Hepatocyte (in vitro differentiated cells): ENCODE measurements around the gene PLD1. TPM values are rescaled to one million over a fixed set of nuclear protein-coding genes. Genes with fewer than 3 reads are reported as not detected.
A peak's percentile ranks its signal among the peaks of the same experiment; 100 is the strongest.

Experiments
- DNase-seq: peaks from one replicate; pipeline ENCODE4 v3.0.0-alpha.2; 2016; ENCODE audit warnings: low spot score
- H2AFZ ChIP-seq: fragments of 200-600 bp; sonication (generic); 2 replicates; pipeline ENCODE4 v1.6.0; 2016; ENCODE audit warnings: antibody characterized with exemption, mild to moderate bottlenecking
- H3K27ac ChIP-seq: fragments of 200-600 bp; sonication (generic); 2 replicates; pipeline ENCODE4 v1.5.1; 2016; ENCODE audit warnings: mild to moderate bottlenecking
- H3K27me3 ChIP-seq: fragments of 200-600 bp; sonication (generic); 2 replicates; pipeline ENCODE4 v1.6.1; 2016
- H3K36me3 ChIP-seq: fragments of 200-600 bp; sonication (generic); replicated peaks from 2 replicates; pipeline ENCODE4 v1.5.1; 2016; ENCODE audit warnings: low read depth; ENCODE audit not compliant: insufficient read depth
- H3K4me1 ChIP-seq: fragments of 200-600 bp; sonication (generic); 2 replicates; pipeline ENCODE4 v1.5.1; 2016; ENCODE audit warnings: mild to moderate bottlenecking, moderate library complexity; ENCODE audit not compliant: insufficient read depth
- H3K4me2 ChIP-seq: fragments of 200-600 bp; sonication (generic); 2 replicates; pipeline ENCODE4 v1.6.0; 2016
- H3K4me3 ChIP-seq: fragments of 200-600 bp; sonication (generic); 2 replicates; pipeline ENCODE4 v1.5.1; 2016; ENCODE audit warnings: mild to moderate bottlenecking
- H3K79me2 ChIP-seq: fragments of 200-600 bp; sonication (generic); 2 replicates; pipeline ENCODE4 v1.6.0; 2017; ENCODE audit warnings: mild to moderate bottlenecking
- H3K9me2 ChIP-seq: fragments of 200-600 bp; sonication (generic); replicated peaks from 2 replicates; pipeline ENCODE4 v1.6.0; 2017; ENCODE audit warnings: mild to moderate bottlenecking; ENCODE audit not compliant: insufficient read depth
- H3K9me3 ChIP-seq: fragments of 200-600 bp; sonication (generic); 2 replicates; pipeline ENCODE4 v1.5.1; 2016; ENCODE audit warnings: low read depth, mild to moderate bottlenecking
- H4K20me1 ChIP-seq: fragments of 200-600 bp; sonication (generic); 2 replicates; pipeline ENCODE4 v1.6.0; 2016; ENCODE audit warnings: mild to moderate bottlenecking; ENCODE audit not compliant: insufficient read depth, poor library complexity, severe bottlenecking
- EZH2 ChIP-seq: fragments of 200-600 bp; sonication (generic); IDR thresholded peaks from 2 replicates; pipeline ENCODE4 v1.6.1; 2016; ENCODE audit warnings: antibody characterized with exemption, mild to moderate bottlenecking, borderline replicate concordance
- EZH2phosphoT487 ChIP-seq: fragments of 200-600 bp; sonication (generic); IDR thresholded peaks from one replicate; pipeline ENCODE4 v1.6.1; 2018; ENCODE audit warnings: antibody characterized with exemption, mild to moderate bottlenecking, low read depth, moderate library complexity; ENCODE audit not compliant: unreplicated experiment, severe bottlenecking
- WGBS: methylation state at CpG from one replicate; pipeline ENCODE4 v1.1.6; 2016; ENCODE audit warnings: low lambda C conversion rate; ENCODE audit errors: missing lambda C conversion rate; 5-methylcytosine and 5-hydroxymethylcytosine counted together
- polyA plus RNA-seq: library from polyadenylated mRNA; unstranded; fragments of >200 nt; fragmentation: Nextera tagmentation; extraction: Ambion mirVana; gene quantifications from 2 replicates; pipeline ENCODE4 v1.2.1, GENCODE V29; 2016
- total RNA-seq: library from RNA; depleted of rRNA; stranded (reverse); fragments of >200 nt; gene quantifications from 2 replicates; pipeline ENCODE4 v1.2.3, GENCODE V29; 2014
- TF ChIP-seq, protein P1 (sequence below): fragments of 200-600 bp; sonication (generic); IDR thresholded peaks from 2 replicates; pipeline ENCODE4 v1.5.1; 2016; ENCODE audit warnings: antibody characterized with exemption, mild to moderate bottlenecking; ENCODE audit not compliant: poor library complexity

Gene PLD1
- total and polyA plus RNA-seq, 2 experiments from 2014 or later = 29.4 to 71.1 TPM

DNA sequence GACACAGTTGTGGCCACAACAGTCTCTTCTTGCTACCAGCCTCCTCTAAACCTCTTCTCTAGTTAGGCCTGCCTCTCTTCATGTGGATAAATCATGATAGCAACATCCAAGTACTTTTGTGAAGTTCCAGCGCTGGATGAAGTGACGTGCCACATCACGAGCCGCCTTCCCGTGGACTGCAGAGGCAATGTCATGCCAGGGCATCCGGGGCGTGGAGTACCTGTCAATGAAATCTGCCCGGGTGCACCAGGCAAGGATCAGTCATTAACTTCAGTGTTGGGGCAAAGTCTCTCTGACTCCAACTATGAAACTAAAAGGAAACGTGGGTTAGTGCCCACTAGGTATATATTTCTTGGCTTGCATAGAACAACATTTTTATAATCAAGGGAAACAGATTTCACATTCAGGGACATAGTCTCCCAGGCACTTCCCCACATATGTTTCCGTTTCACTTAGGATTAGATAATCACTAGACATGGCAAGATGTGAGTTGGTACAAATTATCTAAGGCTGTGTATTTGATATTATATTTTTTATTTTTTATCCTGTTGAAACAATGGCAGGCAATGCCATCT, 133.6 kb downstream of the PLD1 start:
- TF ChIP-seq, protein P1, sequence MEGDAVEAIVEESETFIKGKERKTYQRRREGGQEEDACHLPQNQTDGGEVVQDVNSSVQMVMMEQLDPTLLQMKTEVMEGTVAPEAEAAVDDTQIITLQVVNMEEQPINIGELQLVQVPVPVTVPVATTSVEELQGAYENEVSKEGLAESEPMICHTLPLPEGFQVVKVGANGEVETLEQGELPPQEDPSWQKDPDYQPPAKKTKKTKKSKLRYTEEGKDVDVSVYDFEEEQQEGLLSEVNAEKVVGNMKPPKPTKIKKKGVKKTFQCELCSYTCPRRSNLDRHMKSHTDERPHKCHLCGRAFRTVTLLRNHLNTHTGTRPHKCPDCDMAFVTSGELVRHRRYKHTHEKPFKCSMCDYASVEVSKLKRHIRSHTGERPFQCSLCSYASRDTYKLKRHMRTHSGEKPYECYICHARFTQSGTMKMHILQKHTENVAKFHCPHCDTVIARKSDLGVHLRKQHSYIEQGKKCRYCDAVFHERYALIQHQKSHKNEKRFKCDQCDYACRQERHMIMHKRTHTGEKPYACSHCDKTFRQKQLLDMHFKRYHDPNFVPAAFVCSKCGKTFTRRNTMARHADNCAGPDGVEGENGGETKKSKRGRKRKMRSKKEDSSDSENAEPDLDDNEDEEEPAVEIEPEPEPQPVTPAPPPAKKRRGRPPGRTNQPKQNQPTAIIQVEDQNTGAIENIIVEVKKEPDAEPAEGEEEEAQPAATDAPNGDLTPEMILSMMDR = no peak
- TF ChIP-seq EZH2 (no peak), EZH2phosphoT487 (no peak)
- peak; percentile 10 for DNase-seq
- H3K9me3 ChIP-seq = no peaks in the 10 kb centered on the region
- H4K20me1 ChIP-seq = no peaks in the 10 kb centered on the region
- 90% methylated on average over 10 of the region's 10 CpGs for WGBS
- no peaks in the 10 kb centered on the region for H3K9me2 ChIP-seq
- H2AFZ ChIP-seq = no peak overlapping the region
- H3K4me1 ChIP-seq = peaks cover 20% of the 10 kb centered on the region
- H3K36me3 ChIP-seq = no peaks in the 10 kb centered on the region
- no peak overlapping the region for H3K27ac ChIP-seq
- no peak overlapping the region for H3K4me3 ChIP-seq
- no peak overlapping the region for H3K4me2 ChIP-seq
- no peaks in the 10 kb centered on the region for H3K27me3 ChIP-seq
- H3K79me2 ChIP-seq = no peaks in the 10 kb centered on the region

DNA sequence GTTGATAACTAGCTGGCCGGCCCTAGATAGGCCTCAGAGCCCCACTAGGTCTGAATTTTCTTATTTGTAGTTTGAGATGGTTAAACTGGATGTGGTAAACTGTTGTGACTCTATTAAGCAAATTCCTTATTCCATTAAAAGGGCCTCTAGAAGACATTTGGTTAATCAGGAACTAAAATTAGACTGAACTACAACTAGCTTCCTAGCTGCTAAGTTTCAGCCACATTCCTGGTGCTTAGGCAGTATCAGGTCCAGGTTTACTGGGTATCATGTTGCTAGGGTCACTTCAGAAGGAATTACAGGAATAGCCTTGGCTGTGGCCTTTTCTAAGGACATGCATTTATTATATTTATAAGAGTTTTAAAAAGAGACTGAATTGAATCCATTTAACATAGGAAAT, 136.3 kb downstream of the PLD1 start:
- 83% methylated on average over 1 of the region's 1 CpG for WGBS
- no peaks in the 10 kb centered on the region for H4K20me1 ChIP-seq
- H3K9me2 ChIP-seq = no peaks in the 10 kb centered on the region
- H3K27me3 ChIP-seq = no peaks in the 10 kb centered on the region
- no peaks in the 10 kb centered on the region for H3K36me3 ChIP-seq
- H3K27ac ChIP-seq = no peak overlapping the region
- TF ChIP-seq EZH2 (no peak), EZH2phosphoT487 (no peak)
- TF ChIP-seq, protein P1 = no peak
- no peak overlapping the region for H3K4me2 ChIP-seq
- no peak for DNase-seq
- no peaks in the 10 kb centered on the region for H3K9me3 ChIP-seq
- H3K79me2 ChIP-seq = no peaks in the 10 kb centered on the region
- no peak overlapping the region for H2AFZ ChIP-seq
- H3K4me1 ChIP-seq = peaks cover 9% of the 10 kb centered on the region
- H3K4me3 ChIP-seq = no peak overlapping the region

DNA sequence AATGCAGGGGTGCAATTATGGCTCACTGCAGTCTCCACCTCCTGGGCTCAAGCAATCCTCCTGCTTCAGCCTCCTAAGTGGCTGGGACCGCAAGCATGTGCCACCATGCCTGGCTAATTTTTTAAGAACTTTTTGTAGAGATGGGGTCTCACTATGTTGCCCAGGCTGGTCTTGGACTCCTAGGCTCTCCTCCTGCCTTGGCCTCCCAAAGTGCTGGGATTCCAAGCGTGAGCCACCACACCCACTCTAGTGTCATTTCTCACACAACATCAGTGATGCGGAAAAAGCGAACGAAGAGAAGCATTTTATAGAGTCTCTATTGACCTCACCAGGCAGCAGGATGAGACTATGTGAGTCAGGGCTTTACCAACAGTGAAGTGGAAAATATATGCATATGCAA, 137.7 kb downstream of the PLD1 start:
- DNase-seq = no peak
- Histone ChIP-seq H3K4me3 (no peak overlapping the region), H3K4me1 (no peaks in the 10 kb centered on the region), H3K79me2 (no peaks in the 10 kb centered on the region), H4K20me1 (no peaks in the 10 kb centered on the region), H3K4me2 (no peak overlapping the region), H2AFZ (no peak overlapping the region), H3K9me2 (no peaks in the 10 kb centered on the region), H3K9me3 (no peaks in the 10 kb centered on the region), H3K27me3 (no peaks in the 10 kb centered on the region), H3K36me3 (no peaks in the 10 kb centered on the region), H3K27ac (no peak overlapping the region)
- TF ChIP-seq, protein P1 = no peak
- TF ChIP-seq EZH2phosphoT487 = no peak
- TF ChIP-seq EZH2 = no peak
- 97% methylated on average over 5 of the region's 5 CpGs for WGBS

DNA sequence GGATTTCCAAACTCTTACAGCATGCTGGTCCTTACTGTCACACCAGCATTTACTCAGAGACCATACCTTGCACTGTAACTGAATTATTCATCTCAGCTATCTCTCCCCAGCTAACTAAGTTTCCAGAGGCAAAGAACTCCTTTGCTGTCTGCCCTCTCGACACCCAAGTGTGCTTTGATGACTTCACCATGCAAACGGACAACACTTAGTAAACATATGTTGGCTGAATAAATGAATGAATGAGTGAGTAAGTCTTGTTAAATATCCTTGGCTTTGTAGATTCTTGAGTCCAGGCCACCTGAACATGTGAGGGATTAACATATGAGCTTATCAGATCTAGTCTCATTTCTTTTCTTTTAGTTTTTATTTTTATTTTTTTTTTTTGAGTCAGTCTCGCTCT, 138.2 kb downstream of the PLD1 start:
- WGBS = 75% methylated on average over 3 of the region's 3 CpGs
- TF ChIP-seq EZH2phosphoT487 (no peak), EZH2 (no peak)
- TF ChIP-seq, protein P1 = no peak
- no peaks in the 10 kb centered on the region for H3K27me3 ChIP-seq
- H4K20me1 ChIP-seq = no peaks in the 10 kb centered on the region
- no peak overlapping the region for H3K4me2 ChIP-seq
- no peaks in the 10 kb centered on the region for H3K9me2 ChIP-seq
- no peaks in the 10 kb centered on the region for H3K79me2 ChIP-seq
- H3K4me3 ChIP-seq = no peak overlapping the region
- H3K27ac ChIP-seq = no peak overlapping the region
- H3K4me1 ChIP-seq = no peaks in the 10 kb centered on the region
- H3K9me3 ChIP-seq = no peaks in the 10 kb centered on the region
- no peaks in the 10 kb centered on the region for H3K36me3 ChIP-seq
- H2AFZ ChIP-seq = no peak overlapping the region
- DNase-seq = no peak
